Keratinocyte (primary cell): ENCODE data around the gene FAIM2.

ENCODE experiments used
- EZH2 ChIP-seq: IDR thresholded peaks from one replicate; pipeline ENCODE4 v1.6.1; 2012; ENCODE audit warnings: inconsistent platforms, mild to moderate bottlenecking, low read length, moderate library complexity
- TF ChIP-seq, protein P1 (sequence below), 3 experiments: IDR thresholded peaks in 1 of 3; conservative IDR thresholded peaks in 1 of 3; optimal IDR thresholded peaks in 1 of 3; 2 replicates in 2 of 3; 3 replicates in 1 of 3; pipeline versions ENCODE3 to v1.5.1; 2011; ENCODE audit warnings: low read length in 3 of 3, mild to moderate bottlenecking in 3 of 3, moderate library complexity in 2 of 3, control low read depth in 1 of 3, inconsistent platforms in 1 of 3; ENCODE audit not compliant: insufficient read depth in 2 of 3; ENCODE audit errors: extremely low read depth in 1 of 3

DNA sequence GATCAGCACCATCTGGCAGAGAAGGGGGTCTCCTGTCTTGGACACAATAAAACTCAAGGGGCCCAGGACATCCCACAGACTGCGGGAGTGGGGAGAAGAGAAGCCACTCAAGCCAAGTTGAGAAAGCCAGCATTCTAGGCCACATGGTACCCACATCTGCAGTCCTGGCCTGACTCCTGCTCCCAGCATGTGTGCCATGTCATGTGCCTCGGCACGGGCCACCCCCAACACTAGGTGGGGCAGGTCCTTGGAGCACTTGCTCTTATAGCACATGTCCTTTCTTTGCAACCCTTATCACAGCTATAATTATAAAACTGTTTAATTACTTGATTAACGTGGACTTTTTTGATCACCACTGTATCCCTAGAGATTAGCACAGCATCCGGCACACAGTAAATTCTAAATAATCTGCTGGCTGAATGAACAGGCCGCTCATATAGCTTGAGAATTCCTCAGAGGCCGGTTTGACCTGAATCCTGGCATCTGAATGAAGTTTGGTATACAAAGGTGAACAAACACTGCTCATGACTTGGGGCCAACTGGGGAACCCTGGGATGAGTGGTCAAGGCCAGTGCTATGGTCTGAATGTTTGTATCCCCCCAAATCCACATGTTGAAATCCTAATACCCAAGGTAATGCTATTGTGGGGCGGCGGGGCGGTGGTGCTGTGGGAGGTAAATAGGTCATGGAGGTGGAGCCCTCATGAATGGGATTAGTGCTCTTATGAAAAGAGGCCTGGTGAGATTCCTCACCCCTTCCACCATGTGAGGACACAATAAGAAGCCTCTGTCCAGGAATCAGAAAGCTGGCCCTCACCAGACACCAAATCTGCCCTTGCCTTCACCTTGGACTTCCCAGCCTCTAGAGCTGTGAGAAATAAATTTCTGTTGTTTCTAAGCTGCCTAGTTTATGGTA lies 82.1 kb downstream of the FAIM2 start:
- TF ChIP-seq, protein P1, sequence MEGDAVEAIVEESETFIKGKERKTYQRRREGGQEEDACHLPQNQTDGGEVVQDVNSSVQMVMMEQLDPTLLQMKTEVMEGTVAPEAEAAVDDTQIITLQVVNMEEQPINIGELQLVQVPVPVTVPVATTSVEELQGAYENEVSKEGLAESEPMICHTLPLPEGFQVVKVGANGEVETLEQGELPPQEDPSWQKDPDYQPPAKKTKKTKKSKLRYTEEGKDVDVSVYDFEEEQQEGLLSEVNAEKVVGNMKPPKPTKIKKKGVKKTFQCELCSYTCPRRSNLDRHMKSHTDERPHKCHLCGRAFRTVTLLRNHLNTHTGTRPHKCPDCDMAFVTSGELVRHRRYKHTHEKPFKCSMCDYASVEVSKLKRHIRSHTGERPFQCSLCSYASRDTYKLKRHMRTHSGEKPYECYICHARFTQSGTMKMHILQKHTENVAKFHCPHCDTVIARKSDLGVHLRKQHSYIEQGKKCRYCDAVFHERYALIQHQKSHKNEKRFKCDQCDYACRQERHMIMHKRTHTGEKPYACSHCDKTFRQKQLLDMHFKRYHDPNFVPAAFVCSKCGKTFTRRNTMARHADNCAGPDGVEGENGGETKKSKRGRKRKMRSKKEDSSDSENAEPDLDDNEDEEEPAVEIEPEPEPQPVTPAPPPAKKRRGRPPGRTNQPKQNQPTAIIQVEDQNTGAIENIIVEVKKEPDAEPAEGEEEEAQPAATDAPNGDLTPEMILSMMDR (optimal IDR thresholded peaks at IDR 0.05 in 1 of 3, IDR thresholded peaks at IDR 0.05 in 1 of 3, conservative IDR thresholded peaks at IDR 0.05 in 1 of 3; ENCODE audit: extremely low read depth in 1 of 3, insufficient read depth in 2 of 3, low read length in 3 of 3), result no peak
- no peak for TF ChIP-seq EZH2
